Measurements from ENCODE around the gene NDFIP1. TPM values are rescaled to one million over a fixed set of nuclear protein-coding genes. Genes with fewer than 3 reads are reported as not detected.
A peak's percentile ranks its signal among the peaks of the same experiment; 100 is the strongest.

Gene NDFIP1
- total RNA-seq, 1 experiment from 2014 or later = 33.5 TPM

DNA sequence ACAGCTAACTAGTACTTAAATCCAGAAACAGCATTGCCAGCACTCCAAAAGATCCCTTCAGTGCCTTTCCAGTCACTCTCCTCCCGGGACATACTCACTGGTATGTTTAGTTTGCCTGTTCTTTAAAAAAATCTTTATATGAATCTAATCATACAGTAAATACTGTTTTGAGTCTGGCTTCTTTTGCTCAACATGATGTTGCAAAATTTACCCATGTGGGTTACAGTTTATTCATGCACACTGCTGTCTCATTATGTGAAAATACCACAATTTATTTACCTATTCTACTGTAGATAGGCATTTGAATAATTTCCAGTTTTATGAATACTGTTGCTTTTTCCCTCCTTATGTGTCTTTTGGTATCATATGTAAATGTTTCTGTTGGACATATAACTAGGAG lies 13.5 kb downstream of the NDFIP1 start:
- Histone ChIP-seq H3K79me2 (ENCODE audit: low read length) (peaks cover 97% of the 10 kb centered on the region), H4K20me1 (ENCODE audit: low read length) (peaks cover 6% of the 10 kb centered on the region; the same call in 1 of the 2 replicates), H2AFZ (ENCODE audit: low read length) (no peak overlapping the region), H3K4me2 (ENCODE audit: low read length) (no peak overlapping the region), H3K9me3 (ENCODE audit: low read length) (no peaks in the 10 kb centered on the region), H3K4me1 (ENCODE audit: insufficient read depth, low read length) (peaks cover 33% of the 10 kb centered on the region), H3K9me2 (replicated peaks; ENCODE audit: low read length) (no peaks in the 10 kb centered on the region), H3K27me3 (ENCODE audit: low read length) (no peaks in the 10 kb centered on the region), H3K27ac (ENCODE audit: low read length) (no peak overlapping the region), H3K36me3 (ENCODE audit: low read depth, low read length) (peaks cover 4% of the 10 kb centered on the region; the same call in 1 of the 2 replicates), H3F3A (ENCODE audit: low read length, unreplicated experiment) (no peaks in the 10 kb centered on the region), H3K4me3 (ENCODE audit: low read length) (no peak overlapping the region), H3K9ac (ENCODE audit: low read length) (no peak overlapping the region)
- CTCF ChIA-PET = no interaction called here
- BruUV-seq (replicated peaks) = no TSS peak
- ATAC-seq (peak; percentile 20; the same call in 1 of the 2 replicates), DNase-seq (no peak)
- TF ChIP-seq EZH2phosphoT487 (IDR thresholded peaks at IDR 0.05; ENCODE audit: borderline replicate concordance, low read length) (no peak), CTCF (conservative IDR thresholded peaks at IDR 0.05; ENCODE audit: low read depth, low read length) (no peak), EZH2 (IDR thresholded peaks at IDR 0.05; ENCODE audit: low read length, unreplicated experiment) (no peak)
- intact Hi-C loops (cut with micrococcal nuclease) = no loop called here
- POLR2A ChIA-PET (ENCODE audit: unreplicated experiment) = no interaction called here

DNA sequence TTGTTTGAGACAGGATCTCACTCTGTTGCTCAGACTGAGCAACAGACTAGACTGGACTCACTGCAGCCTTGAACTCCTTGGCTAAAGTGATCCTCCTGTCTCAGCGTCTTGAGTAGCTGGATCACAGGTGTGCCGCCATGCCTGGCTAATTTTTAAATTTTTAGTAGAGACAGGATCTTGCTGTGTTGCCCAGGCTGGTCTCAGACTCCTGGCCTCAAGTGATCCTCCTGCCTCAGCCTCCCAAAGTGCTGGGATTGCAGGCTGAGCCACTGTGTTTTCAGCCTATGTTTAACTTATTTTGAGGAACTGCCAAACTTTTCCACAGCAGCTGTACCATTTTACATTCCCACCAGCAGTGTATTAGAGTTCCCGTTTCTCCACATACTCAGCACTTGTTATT lies 16.8 kb downstream of the NDFIP1 start:
- H3K27me3 ChIP-seq (ENCODE audit: low read length) = no peaks in the 10 kb centered on the region
- no peak overlapping the region for H3K4me3 ChIP-seq (ENCODE audit: low read length)
- no TSS peak for BruUV-seq (replicated peaks)
- H3K9me3 ChIP-seq (ENCODE audit: low read length) = no peaks in the 10 kb centered on the region
- no peak overlapping the region for H3K9ac ChIP-seq (ENCODE audit: low read length)
- no peak overlapping the region for H2AFZ ChIP-seq (ENCODE audit: low read length)
- no peak overlapping the region for H3K27ac ChIP-seq (ENCODE audit: low read length)
- H3K4me2 ChIP-seq (ENCODE audit: low read length) = no peak overlapping the region
- no peak for ATAC-seq
- ChIA-PET POLR2A (ENCODE audit: unreplicated experiment) (no interaction called here), CTCF (no interaction called here)
- DNase-seq = no peak
- H3K4me1 ChIP-seq (ENCODE audit: insufficient read depth, low read length) = peaks cover 29% of the 10 kb centered on the region
- H4K20me1 ChIP-seq (ENCODE audit: low read length) = peaks cover 6% of the 10 kb centered on the region; the same call in 1 of the 2 replicates
- TF ChIP-seq EZH2 (IDR thresholded peaks at IDR 0.05; ENCODE audit: low read length, unreplicated experiment) = no peak
- H3K9me2 ChIP-seq (replicated peaks; ENCODE audit: low read length) = no peaks in the 10 kb centered on the region
- H3F3A ChIP-seq (ENCODE audit: low read length, unreplicated experiment) = no peaks in the 10 kb centered on the region
- intact Hi-C loops (cut with micrococcal nuclease) = no loop called here
- H3K36me3 ChIP-seq (ENCODE audit: low read depth, low read length) = no peaks in the 10 kb centered on the region
- H3K79me2 ChIP-seq (ENCODE audit: low read length) = peaks cover 98% of the 10 kb centered on the region

- Histone ChIP-seq H3F3A (ENCODE audit: low read length, unreplicated experiment) (no peaks in the 10 kb centered on the region), H3K36me3 (ENCODE audit: low read depth, low read length) (no peaks in the 10 kb centered on the region), H3K9me3 (ENCODE audit: low read length) (no peaks in the 10 kb centered on the region), H3K9me2 (replicated peaks; ENCODE audit: low read length) (no peaks in the 10 kb centered on the region), H4K20me1 (ENCODE audit: low read length) (peaks cover 4% of the 10 kb centered on the region; the same call in 1 of the 2 replicates), H3K4me2 (ENCODE audit: low read length) (no peak overlapping the region), H3K4me3 (ENCODE audit: low read length) (no peak overlapping the region), H3K9ac (ENCODE audit: low read length) (no peak overlapping the region), H2AFZ (ENCODE audit: low read length) (no peak overlapping the region), H3K4me1 (ENCODE audit: insufficient read depth, low read length) (peaks cover 23% of the 10 kb centered on the region), H3K79me2 (ENCODE audit: low read length) (peaks cover 98% of the 10 kb centered on the region), H3K27me3 (ENCODE audit: low read length) (no peaks in the 10 kb centered on the region), H3K27ac (ENCODE audit: low read length) (no peak overlapping the region)
- ChIA-PET CTCF (no interaction called here), POLR2A (ENCODE audit: unreplicated experiment) (no interaction called here)
- DNase-seq = no peak
- no peak for ATAC-seq
- TF ChIP-seq EZH2 (IDR thresholded peaks at IDR 0.05; ENCODE audit: low read length, unreplicated experiment) (no peak), EZH2phosphoT487 (IDR thresholded peaks at IDR 0.05; ENCODE audit: borderline replicate concordance, low read length) (no peak), CTCF (conservative IDR thresholded peaks at IDR 0.05; ENCODE audit: low read depth, low read length) (no peak)
- intact Hi-C loops (cut with micrococcal nuclease) = no loop called here
- BruUV-seq (replicated peaks) = no TSS peak
These were observed 17.4 kb downstream of the NDFIP1 start for GRCh38 chr5:142125963-142126362.

Data from PC-3 (cell line).